Uterus (tissue), 4 donors: Measurements from ENCODE around the gene C22orf31. TPM values are rescaled to one million over a fixed set of nuclear protein-coding genes. Genes with fewer than 3 reads are reported as not detected.

ENCODE experiments used
- DNase-seq, 2 donors: peaks; one replicate each; pipeline ENCODE4 v3.0.0-alpha.2; 2019 to 2020
- H3K27ac ChIP-seq, 2 donors: fragments of 200-600 bp; sonication (generic); 1 replicate in 1 of 2; 2 replicates in 1 of 2; pipeline ENCODE4 v1.5.1; 2016 to 2018
- H3K27me3 ChIP-seq, 2 donors: fragments of 200-600 bp; sonication (generic); one replicate each; pipeline ENCODE4 v1.5.1; 2018 to 2019; ENCODE audit warnings: control low read depth in 1 of 2
- H3K36me3 ChIP-seq, 2 donors: fragments of 200-600 bp; sonication (generic); one replicate each; pipeline ENCODE4 v1.5.1; 2019; ENCODE audit warnings: control low read depth in 1 of 2
- H3K4me1 ChIP-seq, 2 donors: fragments of 200-600 bp; sonication (generic); one replicate each; pipeline ENCODE4 v1.5.1; 2018 to 2019; ENCODE audit warnings: control low read depth in 1 of 2
- H3K4me3 ChIP-seq, 2 donors: fragments of 200-600 bp; sonication (generic); 1 replicate in 1 of 2; 2 replicates in 1 of 2; pipeline ENCODE4 v1.5.1; 2018 to 2019; ENCODE audit warnings: mild to moderate bottlenecking in 1 of 2
- H3K9me3 ChIP-seq, 2 donors: fragments of 200-600 bp; sonication (generic); one replicate each; pipeline ENCODE4 v1.5.1; 2019; ENCODE audit warnings: control low read depth in 1 of 2
- POLR2A ChIP-seq, 2 donors: fragments of 450-650 bp; IDR thresholded peaks; one replicate each; pipeline ENCODE4 v1.6.1; 2016; ENCODE audit warnings: antibody characterized with exemption in 2 of 2, mild to moderate bottlenecking in 1 of 2, moderate library complexity in 1 of 2
- intact Hi-C: fragments of 100-400 bp; cut with DNase I; formaldehyde crosslinking; loops from one replicate; pipeline ENCODE4 v1.15.1; 2023; ENCODE audit warnings: low total_unique reads
- total RNA-seq, 4 donors: library from RNA; depleted of rRNA in 3 of 4; stranded (reverse); fragments of >200 nt in 3 of 4; gene quantifications; one replicate each; pipeline versions ENCODE4 v1.1.0 to v1.2.4, GENCODE V29; 2014 to 2023
- TF ChIP-seq, protein P1 (sequence below), 4 experiments: fragments of 200-600 bp in 2 of 4; fragments of 450-650 bp in 2 of 4; sonication (generic) in 2 of 4; IDR thresholded peaks; one replicate each; pipeline ENCODE4 v1.5.1; 2016 to 2019; ENCODE audit warnings: antibody characterized with exemption in 4 of 4, mild to moderate bottlenecking in 2 of 4, moderate library complexity in 1 of 4
- donor health status: DM: yes; HTN: yes; CAD: no.

Gene C22orf31
- total RNA-seq, 4 donors from 2014 or later = not detected

DNA sequence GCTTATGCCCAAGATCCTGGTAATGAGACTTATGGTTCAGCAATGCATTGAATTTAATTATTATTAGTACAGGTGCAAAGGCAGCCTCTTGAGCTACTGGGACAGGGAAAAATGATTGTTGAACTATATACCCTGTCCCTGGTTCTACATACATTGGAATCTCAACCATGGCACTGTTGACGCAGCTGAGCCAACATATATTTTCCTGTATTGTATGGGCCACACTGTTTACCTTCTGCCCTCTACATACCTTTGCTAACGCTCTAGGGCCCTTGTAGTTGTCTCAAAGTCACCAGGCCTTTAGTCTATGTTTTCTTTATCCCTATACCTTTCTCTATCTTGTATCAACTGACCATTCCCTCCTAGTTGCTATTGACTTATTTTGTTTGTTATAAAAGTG, 33.8 kb upstream of the C22orf31 start:
- no peaks in the 10 kb centered on the region for H3K27me3 ChIP-seq
- TF ChIP-seq POLR2A (IDR thresholded peaks at IDR 0.05) = no peak
- TF ChIP-seq, protein P1, sequence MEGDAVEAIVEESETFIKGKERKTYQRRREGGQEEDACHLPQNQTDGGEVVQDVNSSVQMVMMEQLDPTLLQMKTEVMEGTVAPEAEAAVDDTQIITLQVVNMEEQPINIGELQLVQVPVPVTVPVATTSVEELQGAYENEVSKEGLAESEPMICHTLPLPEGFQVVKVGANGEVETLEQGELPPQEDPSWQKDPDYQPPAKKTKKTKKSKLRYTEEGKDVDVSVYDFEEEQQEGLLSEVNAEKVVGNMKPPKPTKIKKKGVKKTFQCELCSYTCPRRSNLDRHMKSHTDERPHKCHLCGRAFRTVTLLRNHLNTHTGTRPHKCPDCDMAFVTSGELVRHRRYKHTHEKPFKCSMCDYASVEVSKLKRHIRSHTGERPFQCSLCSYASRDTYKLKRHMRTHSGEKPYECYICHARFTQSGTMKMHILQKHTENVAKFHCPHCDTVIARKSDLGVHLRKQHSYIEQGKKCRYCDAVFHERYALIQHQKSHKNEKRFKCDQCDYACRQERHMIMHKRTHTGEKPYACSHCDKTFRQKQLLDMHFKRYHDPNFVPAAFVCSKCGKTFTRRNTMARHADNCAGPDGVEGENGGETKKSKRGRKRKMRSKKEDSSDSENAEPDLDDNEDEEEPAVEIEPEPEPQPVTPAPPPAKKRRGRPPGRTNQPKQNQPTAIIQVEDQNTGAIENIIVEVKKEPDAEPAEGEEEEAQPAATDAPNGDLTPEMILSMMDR (IDR thresholded peaks at IDR 0.05) = no peak
- H3K4me1 ChIP-seq = no peaks in the 10 kb centered on the region
- DNase-seq = no peak
- intact Hi-C loops = no loop called here
- no peaks in the 10 kb centered on the region for H3K36me3 ChIP-seq
- H3K27ac ChIP-seq = no peak overlapping the region
- H3K9me3 ChIP-seq = no peaks in the 10 kb centered on the region
- H3K4me3 ChIP-seq = no peak overlapping the region

DNA sequence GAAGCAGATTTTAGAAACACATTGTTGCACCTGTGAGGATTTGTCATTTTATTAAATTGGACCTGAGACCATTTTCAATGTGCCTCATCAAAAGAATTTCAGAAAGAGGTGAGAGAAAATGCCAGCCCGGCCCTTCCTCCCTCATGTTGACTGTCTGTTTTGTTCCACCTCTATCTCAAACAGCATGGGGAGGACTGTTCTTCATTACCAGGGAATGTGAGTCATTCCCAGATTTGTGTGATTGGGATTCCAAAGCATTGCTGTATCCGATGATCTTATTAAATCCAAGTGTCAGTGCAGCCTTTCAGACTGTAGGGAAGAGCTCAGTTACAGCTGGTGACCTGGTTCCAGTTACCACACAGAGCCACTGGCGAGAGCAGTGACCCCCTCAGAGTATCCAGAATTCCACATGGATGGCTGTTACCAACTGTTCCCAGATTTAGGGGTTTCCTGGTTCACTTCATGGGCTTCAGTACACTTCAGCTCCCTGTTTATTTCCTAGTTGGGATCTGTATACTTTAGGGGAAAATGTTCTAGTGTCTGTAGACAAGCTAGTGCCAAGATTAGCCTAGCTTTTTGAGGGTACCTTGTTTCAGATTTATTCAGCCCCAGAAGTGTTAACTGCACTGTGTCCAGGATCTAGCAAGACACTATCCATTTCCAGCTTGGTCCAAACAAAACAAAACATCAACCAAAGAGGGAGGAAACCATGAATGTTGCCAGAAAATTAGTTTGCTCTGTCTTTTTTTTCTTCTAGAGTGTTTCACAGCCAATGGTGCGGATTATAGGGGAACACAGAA, 32.1 kb upstream of the C22orf31 start:
- intact Hi-C loops = no loop called here
- DNase-seq = peak in 1 of 2 donors; percentile 24
- Histone ChIP-seq H3K4me1 (no peaks in the 10 kb centered on the region), H3K36me3 (no peaks in the 10 kb centered on the region), H3K27ac (peak overlapping the region; percentile 72 to 75), H3K27me3 (no peaks in the 10 kb centered on the region), H3K9me3 (no peaks in the 10 kb centered on the region), H3K4me3 (no peak overlapping the region)
- no peak for TF ChIP-seq POLR2A (IDR thresholded peaks at IDR 0.05)
- TF ChIP-seq, protein P1 (IDR thresholded peaks at IDR 0.05) = no peak

DNA sequence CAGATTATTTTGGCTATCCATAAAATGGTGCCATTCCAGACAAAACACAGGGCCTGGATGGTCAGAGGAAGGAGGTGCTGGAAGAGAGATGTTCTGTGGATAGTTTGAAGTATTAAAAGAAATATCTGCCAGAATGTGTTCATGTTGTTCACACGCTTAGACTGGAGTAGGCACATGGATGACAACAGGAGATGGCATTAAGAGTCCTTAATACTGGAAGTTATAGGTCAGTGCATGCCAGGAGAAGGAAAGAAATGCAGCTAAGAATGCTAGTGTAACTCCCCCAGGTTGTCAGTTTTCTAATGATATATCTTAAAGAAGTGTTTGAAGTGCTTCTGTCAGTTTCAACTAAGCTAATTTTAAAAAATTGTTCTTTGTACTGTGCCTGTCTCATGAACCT, 31.4 kb upstream of the C22orf31 start:
- H3K4me3 ChIP-seq = no peak overlapping the region
- DNase-seq = no peak
- H3K36me3 ChIP-seq = no peaks in the 10 kb centered on the region
- no peaks in the 10 kb centered on the region for H3K27me3 ChIP-seq
- TF ChIP-seq, protein P1 (IDR thresholded peaks at IDR 0.05) = no peak
- no peak for TF ChIP-seq POLR2A (IDR thresholded peaks at IDR 0.05)
- H3K4me1 ChIP-seq = no peaks in the 10 kb centered on the region
- intact Hi-C loops = no loop called here
- no peaks in the 10 kb centered on the region for H3K9me3 ChIP-seq
- H3K27ac ChIP-seq = peak overlapping the region; percentile 72 to 75

DNA sequence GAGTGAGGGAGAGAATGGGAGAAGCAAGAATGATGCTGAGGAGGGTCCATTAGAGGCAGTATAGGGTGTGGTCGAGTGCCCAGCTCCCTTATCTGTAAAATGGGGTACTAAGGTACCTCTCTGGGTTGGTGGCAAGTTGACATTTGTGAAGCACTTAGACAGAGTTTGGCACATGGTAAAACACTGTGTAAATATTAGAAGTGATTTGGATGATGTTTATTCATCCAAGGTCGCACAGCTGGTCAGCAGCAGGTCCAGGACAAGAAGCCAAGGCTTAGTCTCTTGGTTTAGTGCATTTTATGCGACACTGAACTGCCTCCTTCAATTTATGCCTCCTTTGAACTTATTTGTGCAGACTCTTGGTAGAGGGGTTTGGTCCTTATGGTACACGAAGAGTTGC, 30.6 kb upstream of the C22orf31 start:
- peak overlapping the region; percentile 72 to 75 for H3K27ac ChIP-seq
- TF ChIP-seq, protein P1 (IDR thresholded peaks at IDR 0.05) = no peak
- no peak for TF ChIP-seq POLR2A (IDR thresholded peaks at IDR 0.05)

DNA sequence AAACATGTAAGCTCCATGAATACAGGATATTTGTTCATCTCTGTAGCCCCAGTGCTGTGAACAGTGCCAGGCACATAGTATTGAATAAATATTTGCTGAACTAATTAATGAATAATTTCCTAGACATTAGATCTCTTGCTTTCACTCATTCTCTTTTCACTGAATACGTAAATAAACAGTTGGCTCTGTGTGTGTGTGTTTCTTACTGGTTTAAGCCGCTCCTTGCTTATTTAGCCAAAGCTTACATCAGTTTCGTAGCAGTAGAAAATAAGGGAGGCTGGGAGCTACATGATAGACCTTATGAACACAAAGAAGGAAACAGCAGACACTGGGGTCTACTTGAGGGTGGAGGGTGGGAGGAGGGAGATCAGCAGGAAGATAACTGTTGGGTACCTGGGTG, 28.4 kb upstream of the C22orf31 start:
- H3K36me3 ChIP-seq = no peaks in the 10 kb centered on the region
- H3K27ac ChIP-seq = no peak overlapping the region
- H3K4me1 ChIP-seq = no peaks in the 10 kb centered on the region
- H3K9me3 ChIP-seq = no peaks in the 10 kb centered on the region
- no peak overlapping the region for H3K4me3 ChIP-seq
- DNase-seq = no peak
- intact Hi-C loops = no loop called here
- TF ChIP-seq, protein P1 (IDR thresholded peaks at IDR 0.05) = no peak
- no peak for TF ChIP-seq POLR2A (IDR thresholded peaks at IDR 0.05)
- no peaks in the 10 kb centered on the region for H3K27me3 ChIP-seq

More for the DNA sequence above, 30.6 kb upstream of the C22orf31 start:
- no peaks in the 10 kb centered on the region for H3K4me1 ChIP-seq
- H3K4me3 ChIP-seq = no peak overlapping the region
- DNase-seq = no peak
- no peaks in the 10 kb centered on the region for H3K27me3 ChIP-seq
- H3K9me3 ChIP-seq = no peaks in the 10 kb centered on the region
- H3K36me3 ChIP-seq = no peaks in the 10 kb centered on the region
- intact Hi-C loops = no loop called here
